Sciatic nerve (tissue), 2 donors: ENCODE data around the gene HS3ST4. TPM values are rescaled to one million over a fixed set of nuclear protein-coding genes. Genes with fewer than 3 reads are reported as not detected.
"Not testable (repeated sequence)": the region's sequence is repeated elsewhere in the genome, so short reads cannot be mapped to it uniquely, and the experiment has no call there.

Experiments used
- ATAC-seq: fragments of 200-7000 bp; cut with Tn5 transposase; one replicate; pipeline ENCODE4 v1.9.1; 2020; ENCODE audit warnings: mild to moderate bottlenecking, moderate library complexity
- DNase-seq: peaks from one replicate; pipeline ENCODE4 v3.0.0-alpha.2; 2020; ENCODE audit warnings: low spot score
- intact Hi-C: fragments of 100-400 bp; cut with DNase I; formaldehyde crosslinking; loops from one replicate; pipeline ENCODE4 v1.14.2; 2022
- total RNA-seq: library from RNA; stranded (reverse); fragmentation: NEBNext Ultra II Directional; extraction: Animal tissue kit (Norgen Biotek cat#: 25700); gene quantifications from one replicate; pipeline ENCODE4 v1.2.1, GENCODE V29; 2021
- donor health status: DM: no; HTN: no; CAD: no.
- donor health status: DM: no; HTN: no; CAD: no.

Gene HS3ST4
- total RNA-seq, 1 donor from 2014 or later = 0.22 TPM

GRCh38 chr16:25726430-25727098 lies 34.8 kb downstream of the HS3ST4 start:
- intact Hi-C loops = no loop called here
- no peak for ATAC-seq
- DNase-seq = no peak

DNA sequence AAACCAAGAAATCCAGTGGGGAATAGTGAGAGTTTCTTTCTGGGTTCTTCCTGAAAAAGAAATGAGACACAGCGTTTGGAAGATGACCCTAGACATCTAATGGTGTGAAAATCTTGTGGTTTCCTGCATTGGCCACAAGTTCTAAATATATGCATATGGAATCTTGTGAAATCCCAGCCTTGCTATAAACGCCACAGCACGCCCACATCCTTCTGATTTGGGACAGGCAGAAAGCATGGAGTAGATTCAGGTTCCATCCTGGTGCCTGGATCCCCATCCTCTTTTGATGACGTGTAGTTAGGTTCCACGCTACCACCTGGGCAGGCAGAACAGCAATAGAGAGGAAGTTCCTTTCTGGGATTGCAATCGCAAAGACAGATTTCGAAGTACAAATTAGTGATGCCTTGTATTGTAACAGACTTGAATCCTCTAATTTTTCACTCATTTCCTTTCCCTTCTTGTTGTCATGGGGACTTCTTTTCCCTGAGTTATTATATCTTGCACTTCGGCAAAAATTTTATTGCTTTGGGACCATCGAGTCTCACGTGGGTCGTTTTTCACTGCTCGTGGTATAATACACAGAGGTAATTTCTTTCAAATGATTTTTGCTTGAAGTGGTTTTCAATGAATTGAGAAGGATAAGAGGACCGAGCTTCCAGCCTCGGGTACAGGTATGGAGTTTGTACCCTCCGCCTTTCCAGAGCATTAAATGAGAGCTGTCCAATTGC lies 37.6 kb downstream of the HS3ST4 start:
- no peak for ATAC-seq
- intact Hi-C loops = no loop called here

GRCh38 chr16:25730396-25730795 lies 38.6 kb downstream of the HS3ST4 start:
- ATAC-seq (no peak), DNase-seq (no peak)
- intact Hi-C loops = no loop called here

More for the DNA sequence above, 37.6 kb downstream of the HS3ST4 start:
- no peak for DNase-seq

- intact Hi-C loops = no loop called here
- ATAC-seq (no peak), DNase-seq (no peak)
Observed at GRCh38 chr16:25734430-25735385, 42.9 kb downstream of the HS3ST4 start.

DNA sequence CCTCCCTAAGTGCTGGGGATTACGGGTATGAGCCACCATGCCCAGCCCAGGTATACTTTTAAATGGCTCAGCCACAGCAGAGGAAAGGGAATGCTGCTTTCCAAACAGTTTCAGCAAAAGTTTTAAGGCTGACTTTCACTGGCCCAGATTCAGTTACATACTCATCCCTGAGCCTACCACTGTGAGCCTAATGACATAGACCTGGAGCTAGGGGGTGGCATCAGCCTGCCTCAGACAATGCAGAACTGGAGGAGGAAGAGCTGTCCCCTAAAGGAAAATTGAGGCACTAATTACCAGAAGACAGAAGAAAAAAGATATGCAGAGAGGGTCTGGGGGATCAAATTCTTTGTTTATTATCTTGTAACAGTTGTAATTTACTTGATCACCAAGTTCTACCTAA lies 43.9 kb downstream of the HS3ST4 start:
- ATAC-seq (no peak), DNase-seq (no peak)
- intact Hi-C loops = no loop called here

DNA sequence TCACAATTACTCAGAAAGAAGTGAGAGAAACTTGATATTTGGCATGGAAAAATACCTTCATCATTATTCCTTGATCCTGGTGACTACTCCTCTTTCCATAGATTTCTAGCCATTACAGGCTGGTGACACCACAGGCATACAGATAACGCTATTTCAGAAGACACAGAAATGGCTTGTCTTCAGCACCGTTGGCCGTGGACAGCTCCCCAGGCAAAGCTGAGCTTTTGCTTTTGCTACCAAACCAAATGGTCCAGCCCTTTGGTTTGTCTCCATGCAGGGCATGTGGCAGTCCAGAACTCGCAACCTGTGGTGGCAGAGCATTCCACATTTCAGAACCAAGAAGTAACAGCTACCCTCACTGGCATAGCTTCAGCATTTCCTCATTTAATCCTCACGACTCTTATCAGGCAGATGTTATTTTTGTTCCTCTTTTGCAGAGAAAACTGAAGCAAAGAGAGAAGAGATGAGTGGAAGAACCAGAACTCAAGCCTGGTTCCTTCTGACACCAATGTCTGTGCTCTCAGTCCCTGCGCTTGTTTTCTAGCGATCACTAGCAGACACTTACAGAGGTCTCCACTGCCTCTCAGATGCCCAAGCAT lies 55.5 kb downstream of the HS3ST4 start:
- ATAC-seq = no peak
- intact Hi-C loops = no loop called here
- no peak for DNase-seq

DNA sequence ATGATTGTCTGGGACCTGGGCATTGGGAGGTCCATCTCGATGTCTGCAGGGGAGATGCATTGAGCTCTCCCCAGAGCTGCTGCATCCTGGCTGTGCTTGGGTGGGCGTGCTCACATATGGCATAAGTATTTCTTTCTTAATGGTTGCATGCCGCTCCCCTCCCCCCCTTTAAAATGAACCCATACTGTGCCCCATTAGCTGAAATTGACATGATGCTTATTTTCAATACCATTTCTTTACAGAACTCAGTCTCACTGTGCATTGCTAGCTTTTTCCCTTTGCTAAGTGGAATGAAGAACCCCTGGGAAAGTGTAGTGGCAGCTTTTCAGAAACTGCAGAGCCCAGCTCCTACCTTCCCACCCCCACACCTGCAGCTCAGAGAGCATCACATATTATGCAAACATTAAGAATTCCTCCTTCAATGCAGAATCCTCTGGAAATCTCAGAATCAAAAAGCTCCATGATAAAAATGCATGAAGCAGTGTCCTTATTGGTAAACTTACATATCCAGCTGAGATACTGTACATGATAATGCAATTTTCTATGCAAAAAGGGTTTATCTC lies 56.4 kb downstream of the HS3ST4 start:
- DNase-seq (no peak), ATAC-seq (no peak)
- intact Hi-C loops = no loop called here

- intact Hi-C loops = no loop called here
Observed at GRCh38 chr16:25750488-25751216, 58.9 kb downstream of the HS3ST4 start.

GRCh38 chr16:25751230-25751835 lies 59.6 kb downstream of the HS3ST4 start:
- intact Hi-C loops = no loop called here
- no peak for DNase-seq
- no peak for ATAC-seq

More at GRCh38 chr16:25750488-25751216, 58.9 kb downstream of the HS3ST4 start:
- ATAC-seq = no peak
- DNase-seq = no peak

GRCh38 chr16:25764466-25764865 lies 72.7 kb downstream of the HS3ST4 start:
- intact Hi-C loops = no loop called here
- ATAC-seq (no peak), DNase-seq (no peak)

- ATAC-seq = no peak
- intact Hi-C loops = no loop called here
- DNase-seq = no peak
Observed at GRCh38 chr16:25771216-25771615, 79.5 kb downstream of the HS3ST4 start.

GRCh38 chr16:25771812-25772568 lies 80.2 kb downstream of the HS3ST4 start:
- ATAC-seq = no peak
- DNase-seq = no peak
- intact Hi-C loops = no loop called here

DNA sequence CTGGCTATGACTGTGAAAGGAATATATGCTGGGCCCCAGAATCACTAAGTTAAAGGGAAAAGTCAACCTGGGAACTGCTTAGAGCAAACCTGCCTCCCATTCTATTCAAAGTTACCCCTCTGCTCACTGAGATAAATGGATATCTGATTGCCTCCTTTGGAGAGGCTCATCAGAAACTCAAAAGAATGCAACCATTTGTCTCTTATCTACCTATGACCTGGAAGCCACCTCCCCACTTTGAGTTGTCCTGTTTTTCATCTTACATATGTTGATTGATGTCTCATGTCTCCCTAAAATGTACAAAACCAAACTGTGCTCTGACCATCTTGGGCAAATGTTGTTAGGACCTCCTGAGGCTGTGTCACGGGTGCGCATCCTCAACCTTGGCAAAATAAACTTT lies 84.5 kb downstream of the HS3ST4 start:
- DNase-seq, intact Hi-C loops, ATAC-seq: not testable (repeated sequence)

- DNase-seq (no peak), ATAC-seq (no peak)
- intact Hi-C loops = no loop called here
Observed at GRCh38 chr16:25783226-25783625, 91.5 kb downstream of the HS3ST4 start.

GRCh38 chr16:25785361-25785760 lies 93.6 kb downstream of the HS3ST4 start:
- no peak for ATAC-seq
- intact Hi-C loops = no loop called here
- no peak for DNase-seq

GRCh38 chr16:25786748-25787147 lies 95.0 kb downstream of the HS3ST4 start:
- DNase-seq = no peak
- no peak for ATAC-seq
- intact Hi-C loops = no loop called here

- no peak for DNase-seq
- intact Hi-C loops = no loop called here
- ATAC-seq = no peak
Observed at GRCh38 chr16:25788637-25789036, 96.9 kb downstream of the HS3ST4 start.
